ENCODE results near the gene CFAP410. TPM values are rescaled to one million over a fixed set of nuclear protein-coding genes. Genes with fewer than 3 reads are reported as not detected.

Gene CFAP410
- total RNA-seq, 1 experiment from 2014 or later = 10.1 TPM

DNA sequence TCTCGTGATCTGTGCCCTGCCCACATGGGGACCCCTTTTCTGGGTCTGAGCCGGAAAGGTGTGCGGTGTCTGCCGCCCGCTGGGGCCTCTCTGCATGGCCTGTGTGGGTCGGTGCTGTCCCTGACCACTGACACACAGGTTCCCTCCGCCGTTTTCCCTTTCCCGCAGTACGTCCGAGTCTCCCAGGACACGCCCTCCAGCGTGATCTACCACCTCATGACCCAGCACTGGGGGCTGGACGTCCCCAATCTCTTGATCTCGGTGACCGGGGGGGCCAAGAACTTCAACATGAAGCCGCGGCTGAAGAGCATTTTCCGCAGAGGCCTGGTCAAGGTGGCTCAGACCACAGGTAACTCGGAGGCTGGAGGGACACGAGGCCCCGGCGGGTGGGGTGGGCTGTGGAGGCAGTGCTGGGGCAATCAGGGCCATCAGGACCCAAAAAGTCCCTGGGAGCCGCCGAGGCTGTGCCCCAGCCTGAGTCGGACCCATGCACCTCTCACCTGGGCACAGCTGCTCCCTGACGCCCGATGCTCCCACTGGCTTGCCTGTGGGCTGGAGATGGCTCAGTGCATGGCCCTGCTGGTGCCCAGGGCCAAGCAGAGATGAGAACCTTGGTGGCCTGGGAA lies 27.5 kb upstream of the CFAP410 start:
- no peak overlapping the region for H3K27ac Mint-ChIP-seq (ENCODE audit: low read depth, unreplicated experiment)
- TF ChIP-seq, protein P1, sequence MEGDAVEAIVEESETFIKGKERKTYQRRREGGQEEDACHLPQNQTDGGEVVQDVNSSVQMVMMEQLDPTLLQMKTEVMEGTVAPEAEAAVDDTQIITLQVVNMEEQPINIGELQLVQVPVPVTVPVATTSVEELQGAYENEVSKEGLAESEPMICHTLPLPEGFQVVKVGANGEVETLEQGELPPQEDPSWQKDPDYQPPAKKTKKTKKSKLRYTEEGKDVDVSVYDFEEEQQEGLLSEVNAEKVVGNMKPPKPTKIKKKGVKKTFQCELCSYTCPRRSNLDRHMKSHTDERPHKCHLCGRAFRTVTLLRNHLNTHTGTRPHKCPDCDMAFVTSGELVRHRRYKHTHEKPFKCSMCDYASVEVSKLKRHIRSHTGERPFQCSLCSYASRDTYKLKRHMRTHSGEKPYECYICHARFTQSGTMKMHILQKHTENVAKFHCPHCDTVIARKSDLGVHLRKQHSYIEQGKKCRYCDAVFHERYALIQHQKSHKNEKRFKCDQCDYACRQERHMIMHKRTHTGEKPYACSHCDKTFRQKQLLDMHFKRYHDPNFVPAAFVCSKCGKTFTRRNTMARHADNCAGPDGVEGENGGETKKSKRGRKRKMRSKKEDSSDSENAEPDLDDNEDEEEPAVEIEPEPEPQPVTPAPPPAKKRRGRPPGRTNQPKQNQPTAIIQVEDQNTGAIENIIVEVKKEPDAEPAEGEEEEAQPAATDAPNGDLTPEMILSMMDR (IDR thresholded peaks at IDR 0.05; ENCODE audit: unreplicated experiment) = no peak
- CTCF ChIA-PET = no interaction called here
- H3K4me1 Mint-ChIP-seq (ENCODE audit: insufficient read depth, unreplicated experiment) = no peaks in the 10 kb centered on the region
- H3K36me3 Mint-ChIP-seq (ENCODE audit: insufficient read depth, unreplicated experiment) = no peaks in the 10 kb centered on the region
- H3K9me3 Mint-ChIP-seq (ENCODE audit: unreplicated experiment) = no peaks in the 10 kb centered on the region
- H3K4me3 Mint-ChIP-seq (ENCODE audit: unreplicated experiment) = no peak overlapping the region
- POLR2A ChIA-PET = interaction anchor here (0.6 kb wide), 1 partner anchor 27 kb away, joined by 3 read pairs; no protein-coding TSS in a partner anchor
- BruUV-seq (replicated peaks) = no TSS peak
- H3K27me3 Mint-ChIP-seq (ENCODE audit: insufficient read depth, unreplicated experiment) = no peaks in the 10 kb centered on the region
- DNase-seq (ENCODE audit: unreplicated experiment) = no peak
- intact Hi-C loops (cut with micrococcal nuclease) = no loop called here

DNA sequence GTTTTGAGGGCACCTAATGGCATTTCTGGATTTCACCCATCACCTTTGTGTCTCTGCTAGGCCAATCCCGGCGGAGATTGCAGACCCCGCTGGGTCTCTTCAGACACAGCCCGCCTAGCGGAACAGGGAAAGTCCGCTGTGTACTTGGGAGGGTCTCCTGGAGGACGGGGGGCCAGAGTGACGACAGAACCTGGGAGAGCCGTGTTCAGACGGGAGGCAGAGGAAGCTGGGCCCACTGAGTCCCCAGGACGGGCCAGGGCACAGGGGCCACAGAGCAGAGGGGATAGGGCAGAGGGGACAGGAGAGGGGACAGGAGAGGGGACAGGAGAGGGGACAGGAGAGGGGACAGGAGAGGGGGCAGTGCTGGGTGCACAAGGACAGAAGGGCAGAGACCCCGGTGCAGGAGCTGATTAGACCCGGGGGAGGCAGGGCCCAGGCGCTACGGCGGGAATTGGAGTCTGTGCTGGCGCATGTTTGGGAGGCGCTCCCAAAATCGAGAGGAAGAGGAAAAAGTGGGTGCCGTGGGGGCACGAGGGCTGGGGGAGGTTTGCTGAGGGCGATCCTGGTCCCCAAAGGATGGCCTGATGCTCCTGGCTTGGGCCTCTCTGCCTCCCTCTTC lies 26.9 kb upstream of the CFAP410 start:
- POLR2A ChIA-PET = interaction anchor here (0.6 kb wide), 1 partner anchor 26 kb away, joined by 3 read pairs; no protein-coding TSS in a partner anchor
- intact Hi-C loops (cut with micrococcal nuclease) = no loop called here
- Mint-ChIP-seq H3K27me3 (ENCODE audit: insufficient read depth, unreplicated experiment) (no peaks in the 10 kb centered on the region), H3K27ac (ENCODE audit: low read depth, unreplicated experiment) (no peak overlapping the region), H3K9me3 (ENCODE audit: unreplicated experiment) (no peaks in the 10 kb centered on the region), H3K4me1 (ENCODE audit: insufficient read depth, unreplicated experiment) (no peaks in the 10 kb centered on the region), H3K36me3 (ENCODE audit: insufficient read depth, unreplicated experiment) (no peaks in the 10 kb centered on the region), H3K4me3 (ENCODE audit: unreplicated experiment) (no peak overlapping the region)
- TF ChIP-seq, protein P1 (IDR thresholded peaks at IDR 0.05; ENCODE audit: unreplicated experiment) = no peak
- CTCF ChIA-PET = interaction anchor here (0.7 kb wide), 1 partner anchor 21 kb away, joined by 3 read pairs; no protein-coding TSS in a partner anchor
- no peak for DNase-seq (ENCODE audit: unreplicated experiment)
- no TSS peak for BruUV-seq (replicated peaks)

DNA sequence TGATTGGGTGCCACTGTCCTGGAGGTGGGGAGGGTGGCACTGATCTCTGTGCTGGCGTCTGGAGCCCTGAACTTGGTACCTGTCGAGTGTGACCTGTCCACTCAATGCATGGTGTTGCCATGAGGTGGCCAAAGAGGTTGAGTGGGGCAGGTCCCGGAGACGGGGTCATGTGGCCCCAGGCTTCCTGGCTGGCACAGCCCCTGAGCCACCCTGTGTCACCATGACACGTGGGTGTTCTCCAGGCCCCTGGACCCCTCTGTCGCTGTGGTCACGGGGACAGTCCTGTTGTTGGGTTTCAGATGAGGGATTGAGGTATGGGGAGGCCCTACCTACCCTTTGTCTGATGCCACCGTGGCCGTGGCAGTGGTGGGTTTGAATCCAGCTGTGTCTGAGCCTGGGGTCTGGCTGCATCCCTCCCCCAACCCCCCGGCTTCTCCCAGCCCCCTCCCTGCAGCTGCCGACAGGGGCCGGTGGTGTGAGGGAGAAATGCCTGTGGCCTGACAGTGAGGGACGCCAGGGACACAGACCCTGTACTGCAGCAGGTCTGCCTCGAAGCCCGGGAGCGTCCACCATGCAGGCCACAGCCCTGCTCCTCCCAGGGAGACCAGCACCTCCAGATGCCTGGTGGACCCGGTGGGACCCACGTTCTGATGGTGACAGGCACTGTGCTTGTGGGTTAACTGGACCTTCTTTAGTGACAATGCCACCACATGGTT lies 26.2 kb upstream of the CFAP410 start:
- no peak overlapping the region for H3K4me3 Mint-ChIP-seq (ENCODE audit: unreplicated experiment)
- H3K4me1 Mint-ChIP-seq (ENCODE audit: insufficient read depth, unreplicated experiment) = no peaks in the 10 kb centered on the region
- ChIA-PET POLR2A (no interaction called here), CTCF (interaction anchor here (0.7 kb wide), 1 partner anchor 20 kb away, joined by 3 read pairs; no protein-coding TSS in a partner anchor)
- no peaks in the 10 kb centered on the region for H3K36me3 Mint-ChIP-seq (ENCODE audit: insufficient read depth, unreplicated experiment)
- DNase-seq (ENCODE audit: unreplicated experiment) = no peak
- H3K9me3 Mint-ChIP-seq (ENCODE audit: unreplicated experiment) = no peaks in the 10 kb centered on the region
- H3K27ac Mint-ChIP-seq (ENCODE audit: low read depth, unreplicated experiment) = no peak overlapping the region
- no TSS peak for BruUV-seq (replicated peaks)
- intact Hi-C loops (cut with micrococcal nuclease) = no loop called here
- H3K27me3 Mint-ChIP-seq (ENCODE audit: insufficient read depth, unreplicated experiment) = no peaks in the 10 kb centered on the region
- TF ChIP-seq, protein P1 (IDR thresholded peaks at IDR 0.05; ENCODE audit: unreplicated experiment) = no peak

Data from MCF 10A (cell line).